Thoracic aorta (tissue), 2 donors: ENCODE data around the gene RETREG1. TPM values are rescaled to one million over a fixed set of nuclear protein-coding genes. Genes with fewer than 3 reads are reported as not detected.
"Not testable (repeated sequence)": the region's sequence is repeated elsewhere in the genome, so short reads cannot be mapped to it uniquely, and the experiment has no call there.

Experiments
- ATAC-seq: fragments of 150-250 bp; one replicate; pipeline ENCODE4 v1.8.0; 2017; ENCODE audit warnings: low read depth; ENCODE audit not compliant: insufficient number of reproducible peaks, low FRiP score
- DNase-seq: peaks from one replicate; pipeline ENCODE4 v3.0.0-alpha.2; 2020; ENCODE audit warnings: low spot score
- H3K27ac ChIP-seq, 2 donors: fragments of 200-600 bp; sonication (generic); 1 replicate in 1 of 2; 2 replicates in 1 of 2; pipeline ENCODE4 v1.5.1; 2016; ENCODE audit warnings: mild to moderate bottlenecking in 2 of 2, moderate library complexity in 2 of 2
- H3K27me3 ChIP-seq: fragments of 200-600 bp; sonication (generic); replicated peaks from 2 replicates; pipeline ENCODE4 v1.6.0; 2016; ENCODE audit warnings: mild to moderate bottlenecking; ENCODE audit not compliant: insufficient read depth
- H3K36me3 ChIP-seq: fragments of 200-600 bp; sonication (generic); one replicate; pipeline ENCODE4 v1.5.1; 2016
- H3K4me1 ChIP-seq, 2 donors: fragments of 200-600 bp; sonication (generic); 1 replicate in 1 of 2; 2 replicates in 1 of 2; pipeline versions ENCODE4 v1.5.1 to v1.6.0; 2016; ENCODE audit warnings: low read depth in 2 of 2, mild to moderate bottlenecking in 1 of 2; ENCODE audit not compliant: control insufficient read depth in 1 of 2
- H3K4me3 ChIP-seq: fragments of 200-600 bp; sonication (generic); 2 replicates; pipeline ENCODE4 v1.5.1; 2016; ENCODE audit warnings: mild to moderate bottlenecking
- H3K9me3 ChIP-seq: fragments of 200-600 bp; sonication (generic); 2 replicates; pipeline ENCODE4 v1.5.1; 2016
- CTCF ChIP-seq: fragments of 200-600 bp; sonication (generic); IDR thresholded peaks from one replicate; pipeline ENCODE4 v1.5.1; 2019; ENCODE audit warnings: antibody characterized with exemption
- total RNA-seq, 2 donors: library from RNA; depleted of rRNA; stranded (reverse); fragments of >200 nt; gene quantifications; one replicate each; pipeline versions ENCODE4 v1.1.0 to v1.2.3, GENCODE V29; 2016

Gene RETREG1
- total RNA-seq, 2 donors from 2014 or later = 3.8 to 6.5 TPM

- no peak for DNase-seq
- Histone ChIP-seq H3K36me3 (no peaks in the 10 kb centered on the region), H3K4me3 (no peak overlapping the region), H3K9me3 (no peaks in the 10 kb centered on the region), H3K27me3 (no peaks in the 10 kb centered on the region), H3K4me1 (peaks cover 4 to 11% of the 10 kb centered on the region in 2 donors), H3K27ac (no peak overlapping the region)
- no peak for ATAC-seq
- no peak for TF ChIP-seq CTCF
Measured at GRCh38 chr5:16612007-16612406, 4.8 kb downstream of the RETREG1 start.

- H3K9me3 ChIP-seq, H3K27ac ChIP-seq, H3K4me3 ChIP-seq, H3K4me1 ChIP-seq, H3K36me3 ChIP-seq, DNase-seq, ATAC-seq, H3K27me3 ChIP-seq: not testable (repeated sequence)
Measured at GRCh38 chr5:16610896-16611295, 5.9 kb downstream of the RETREG1 start.

GRCh38 chr5:16609412-16609811, 7.4 kb downstream of the RETREG1 start:
- Histone ChIP-seq H3K9me3 (no peaks in the 10 kb centered on the region), H3K4me1 (no peaks in the 10 kb centered on the region), H3K36me3 (no peaks in the 10 kb centered on the region), H3K27ac (no peak overlapping the region), H3K4me3 (no peak overlapping the region), H3K27me3 (no peaks in the 10 kb centered on the region)
- ATAC-seq = no peak
- no peak for DNase-seq
- no peak for TF ChIP-seq CTCF

- TF ChIP-seq CTCF = no peak
- ATAC-seq = no peak
Measured at GRCh38 chr5:16606628-16607027, 10.2 kb downstream of the RETREG1 start.

GRCh38 chr5:16603701-16604100, 13.1 kb downstream of the RETREG1 start:
- Histone ChIP-seq H3K4me1 (no peaks in the 10 kb centered on the region), H3K36me3 (no peaks in the 10 kb centered on the region)
- TF ChIP-seq CTCF = no peak

More at GRCh38 chr5:16606628-16607027, 10.2 kb downstream of the RETREG1 start:
- Histone ChIP-seq H3K27me3 (no peaks in the 10 kb centered on the region), H3K4me3 (no peak overlapping the region), H3K36me3 (no peaks in the 10 kb centered on the region), H3K4me1 (no peaks in the 10 kb centered on the region), H3K9me3 (no peaks in the 10 kb centered on the region), H3K27ac (no peak overlapping the region)
- DNase-seq = no peak

GRCh38 chr5:16603295-16603694, 13.5 kb downstream of the RETREG1 start:
- ATAC-seq (no peak), DNase-seq (no peak)
- H3K9me3 ChIP-seq = no peaks in the 10 kb centered on the region
- no peaks in the 10 kb centered on the region for H3K36me3 ChIP-seq
- TF ChIP-seq CTCF = no peak
- no peaks in the 10 kb centered on the region for H3K4me1 ChIP-seq
- H3K4me3 ChIP-seq = no peak overlapping the region
- no peaks in the 10 kb centered on the region for H3K27me3 ChIP-seq
- H3K27ac ChIP-seq = no peak overlapping the region

More at GRCh38 chr5:16603701-16604100, 13.1 kb downstream of the RETREG1 start:
- Histone ChIP-seq H3K27me3 (no peaks in the 10 kb centered on the region), H3K9me3 (no peaks in the 10 kb centered on the region), H3K4me3 (no peak overlapping the region), H3K27ac (no peak overlapping the region)
- DNase-seq (no peak), ATAC-seq (no peak)
